SK-N-SH (cell line): Measurements from ENCODE around the gene MOCS2. TPM values are rescaled to one million over a fixed set of nuclear protein-coding genes. Genes with fewer than 3 reads are reported as not detected.

ENCODE experiments used
- CTCF ChIA-PET: fragments of 300-600, 350-600 bp; formaldehyde crosslinking; extraction: SDS; loops from one replicate; lab custom pipeline; 2021; lab: Yijun Ruan, JAX
- POLR2A ChIA-PET: fragments of 350-600 bp; sonication (Branson Sonifier 250); formaldehyde crosslinking; extraction: SDS; loops from one replicate; lab custom pipeline; 2020; ENCODE audit warnings: antibody characterized with exemption, inconsistent platforms; lab: Yijun Ruan, JAX
- DNase-seq: peaks from one replicate; pipeline ENCODE4 v3.0.0; 2012
- H2AFZ ChIP-seq: fragments of 200-600 bp; sonication (generic); 2 replicates; pipeline ENCODE4 v1.8.1; 2016; ENCODE audit warnings: antibody characterized with exemption, mild to moderate bottlenecking, low read depth
- H3F3A ChIP-seq: fragments of 200-600 bp; sonication (generic); replicated peaks from 2 replicates; pipeline ENCODE3; 2016; ENCODE audit warnings: antibody characterized with exemption, mild to moderate bottlenecking; ENCODE audit not compliant: insufficient read depth
- H3K27ac ChIP-seq, 2 experiments: fragments of 200-500 bp in 1 of 2; fragments of 200-600 bp in 1 of 2; sonication (Bioruptor generic) in 1 of 2; sonication (generic), shearing (Covaris generic) in 1 of 2; 2 replicates each; pipeline versions ENCODE4 v1.5.1 to v1.6.1; 2014 to 2016; ENCODE audit warnings: low read depth in 2 of 2, inconsistent platforms in 1 of 2, low read length in 1 of 2, mild to moderate bottlenecking in 1 of 2, mixed read lengths in 1 of 2
- H3K27me3 ChIP-seq: fragments of 200-600 bp; sonication (generic), shearing (Covaris generic); 2 replicates; pipeline ENCODE4 v1.6.1; 2016; ENCODE audit warnings: mixed run types; ENCODE audit not compliant: insufficient read depth
- H3K36me3 ChIP-seq, 2 experiments: fragments of 200-500 bp in 1 of 2; fragments of 200-600 bp in 1 of 2; sonication (Bioruptor generic) in 1 of 2; sonication (generic) in 1 of 2; replicated peaks in 1 of 2; 2 replicates each; pipeline versions ENCODE3 to v1.5.1; 2014 to 2016; ENCODE audit warnings: low read length in 1 of 2, mild to moderate bottlenecking in 1 of 2; ENCODE audit not compliant: insufficient read depth in 2 of 2, control insufficient read depth in 1 of 2
- H3K4me1 ChIP-seq, 2 experiments: fragments of 200-500 bp in 1 of 2; fragments of 200-600 bp in 1 of 2; sonication (Bioruptor generic) in 1 of 2; sonication (generic), shearing (Covaris generic) in 1 of 2; 2 replicates each; pipeline versions ENCODE4 v1.5.1 to v1.6.1; 2014 to 2016; ENCODE audit warnings: low read depth in 1 of 2, low read length in 1 of 2, mixed run types in 1 of 2; ENCODE audit not compliant: insufficient read depth in 2 of 2, control insufficient read depth in 1 of 2
- H3K4me2 ChIP-seq: fragments of 200-600 bp; sonication (generic), shearing (Covaris generic); 2 replicates; pipeline ENCODE4 v1.6.1; 2017; ENCODE audit warnings: mixed run types
- H3K4me3 ChIP-seq, 2 experiments: fragments of 200-500 bp in 1 of 2; fragments of 200-600 bp in 1 of 2; sonication (Bioruptor generic) in 1 of 2; sonication (generic), shearing (Covaris generic) in 1 of 2; 2 replicates each; pipeline versions ENCODE4 v1.5.1 to v1.8.1; 2014 to 2016; ENCODE audit warnings: low read depth in 2 of 2, inconsistent platforms in 1 of 2, low read length in 1 of 2, mild to moderate bottlenecking in 1 of 2, mixed read lengths in 1 of 2, moderate library complexity in 1 of 2
- H3K79me2 ChIP-seq: fragments of 200-600 bp; sonication (generic); 2 replicates; pipeline ENCODE4 v1.8.1; 2017; ENCODE audit warnings: mild to moderate bottlenecking; ENCODE audit not compliant: insufficient read depth
- H3K9ac ChIP-seq: fragments of 200-600 bp; sonication (generic); 2 replicates; pipeline ENCODE4 v1.6.1; 2017; ENCODE audit warnings: mixed run types
- H3K9me2 ChIP-seq: fragments of 200-600 bp; sonication (generic); 2 replicates; pipeline ENCODE4 v1.6.1; 2017; ENCODE audit warnings: mixed run types
- H3K9me3 ChIP-seq: fragments of 200-600 bp; sonication (generic); 2 replicates; pipeline ENCODE4 v1.6.1; 2017; ENCODE audit warnings: mixed run types, mild to moderate bottlenecking, moderate library complexity
- H4K20me1 ChIP-seq: fragments of 200-600 bp; sonication (generic); 2 replicates; pipeline ENCODE4 v1.6.1; 2017; ENCODE audit warnings: mild to moderate bottlenecking, mixed run types; ENCODE audit not compliant: insufficient read depth
- EP300 ChIP-seq, 2 experiments: IDR thresholded peaks; 2 replicates each; pipeline versions ENCODE4 v1.4.0 to v1.6.1; 2012; ENCODE audit warnings: borderline replicate concordance in 1 of 2, low read depth in 1 of 2, low read length in 1 of 2
- FOSL2 ChIP-seq: IDR thresholded peaks from 2 replicates; pipeline ENCODE4 v1.4.0; 2012; ENCODE audit warnings: low read depth, mild to moderate bottlenecking, moderate library complexity, borderline replicate concordance
- FOXJ3 ChIP-seq: sonication (generic); formaldehyde crosslinking; IDR thresholded peaks from 2 replicates; pipeline ENCODE4 v1.5.1; 2020; ENCODE audit warnings: mild to moderate bottlenecking, missing genetic modification reagents
- FOXM1 ChIP-seq: IDR thresholded peaks from 2 replicates; pipeline ENCODE4 v1.4.0; 2012; ENCODE audit warnings: low read depth, mild to moderate bottlenecking
- IRF3 ChIP-seq: fragments of 150-350 bp; IDR thresholded peaks from 2 replicates; pipeline ENCODE4 v1.6.1; 2016; ENCODE audit warnings: mild to moderate bottlenecking, low read depth, low read length
- MXI1 ChIP-seq: IDR thresholded peaks from 2 replicates; pipeline ENCODE4 v1.6.1; 2012; ENCODE audit warnings: mild to moderate bottlenecking, low read depth, low read length, improper control_type of control experiment
- NFIC ChIP-seq: IDR thresholded peaks from 2 replicates; pipeline ENCODE4 v1.4.0; 2012; ENCODE audit warnings: borderline replicate concordance
- NRF1 ChIP-seq: IDR thresholded peaks from 2 replicates; pipeline ENCODE4 v1.6.1; 2012; ENCODE audit warnings: low read depth, mild to moderate bottlenecking, low read length
- PBX3 ChIP-seq: IDR thresholded peaks from 2 replicates; pipeline ENCODE4; 2012
- POLR2AphosphoS5 ChIP-seq: IDR thresholded peaks from 2 replicates; pipeline ENCODE4 v1.6.1; 2012; ENCODE audit warnings: low read depth, low read length
- RAD21 ChIP-seq: IDR thresholded peaks from 2 replicates; pipeline ENCODE4 v1.6.1; 2012; ENCODE audit warnings: mild to moderate bottlenecking, low read length
- RCOR1 ChIP-seq: fragments of 150-350 bp; IDR thresholded peaks from 2 replicates; pipeline ENCODE4 v1.6.1; 2017; ENCODE audit warnings: antibody characterized with exemption, low read length
- RFX5 ChIP-seq: IDR thresholded peaks from 2 replicates; pipeline ENCODE4 v1.6.1; 2012; ENCODE audit warnings: mild to moderate bottlenecking, improper control_type of control experiment, low read length
- RXRA ChIP-seq: IDR thresholded peaks from 2 replicates; pipeline ENCODE4 v1.4.0; 2012; ENCODE audit warnings: low read depth, mild to moderate bottlenecking, borderline replicate concordance
- SMC3 ChIP-seq: IDR thresholded peaks from 2 replicates; pipeline ENCODE4 v1.6.1; 2012; ENCODE audit warnings: low read depth, low read length, improper control_type of control experiment
- TAF1 ChIP-seq: IDR thresholded peaks from 2 replicates; pipeline ENCODE4 v1.6.1; 2012; ENCODE audit warnings: low read depth, mild to moderate bottlenecking, low read length, moderate library complexity, borderline replicate concordance
- TCF12 ChIP-seq: IDR thresholded peaks from 2 replicates; pipeline ENCODE4 v1.4.0; 2012
- USF1 ChIP-seq: IDR thresholded peaks from 2 replicates; pipeline ENCODE4 v1.4.0; 2012; ENCODE audit warnings: low read depth, borderline replicate concordance
- YY1 ChIP-seq: IDR thresholded peaks from 2 replicates; pipeline ENCODE4 v1.4.0; 2012; ENCODE audit warnings: low read depth, mild to moderate bottlenecking
- ZBTB33 ChIP-seq: IDR thresholded peaks from 2 replicates; pipeline ENCODE4 v1.4.0; 2012; ENCODE audit warnings: low read depth, borderline replicate concordance
- WGBS: methylation state at CpG from one replicate; pipeline ENCODE4 v1.1.6; 2017; ENCODE audit warnings: low lambda C conversion rate; 5-methylcytosine and 5-hydroxymethylcytosine counted together
- polyA plus RNA-seq, 3 experiments: library from polyadenylated mRNA; depleted of rRNA; stranded (reverse); fragments of >200 nt; gene quantifications; 2 replicates each; pipeline ENCODE4 v1.2.3, GENCODE V29; 2012
- TF ChIP-seq, protein P1 (sequence below): fragments of 200-600 bp; sonication (generic); IDR thresholded peaks from 2 replicates; pipeline ENCODE4 v1.6.1; 2017; ENCODE audit warnings: antibody characterized with exemption, mild to moderate bottlenecking, moderate library complexity

The MOCS2 gene
- polyA plus RNA-seq, 1 of the 3 experiments (the other 2 are of a cell fraction) = 26.4 TPM

GRCh38 chr5:53055365-53055764 is 54.2 kb downstream of the MOCS2 start (continued):
- TF ChIP-seq TAF1 (no peak), FOSL2 (no peak), RFX5 (no peak), RXRA (no peak), SMC3 (no peak), POLR2AphosphoS5 (no peak), NRF1 (no peak), ZBTB33 (no peak), FOXJ3 (no peak), MXI1 (no peak), RAD21 (no peak), TCF12 (no peak), RCOR1 (no peak), NFIC (no peak)

- Histone ChIP-seq H3K9me2 (no peaks in the 10 kb centered on the region), H3K4me2 (no peak overlapping the region), H3F3A (peaks cover 53% of the 10 kb centered on the region), H3K36me3 (peaks cover 56 to 100% of the 10 kb centered on the region in 2 experiments), H3K4me1 (no peaks in the 10 kb centered on the region), H2AFZ (no peak overlapping the region), H3K27ac (peak overlapping the region in 1 of 2 experiments; percentile 18; a peak in 1 of 4 replicates), H3K9ac (no peak overlapping the region), H3K79me2 (peaks cover 6% of the 10 kb centered on the region; the same call in 1 of the 2 replicates), H4K20me1 (no peaks in the 10 kb centered on the region), H3K9me3 (no peaks in the 10 kb centered on the region), H3K4me3 (no peak overlapping the region), H3K27me3 (no peaks in the 10 kb centered on the region)
- DNase-seq = no peak
- TF ChIP-seq POLR2AphosphoS5 = no peak
- no peak for TF ChIP-seq RXRA
- TF ChIP-seq EP300 (IDR thresholded peaks at IDR 0.05; ENCODE audit: borderline replicate concordance in 1 of 2, low read depth in 1 of 2, low read length in 1 of 2) = no peak
- TF ChIP-seq PBX3 = no peak
- TF ChIP-seq, protein P1, sequence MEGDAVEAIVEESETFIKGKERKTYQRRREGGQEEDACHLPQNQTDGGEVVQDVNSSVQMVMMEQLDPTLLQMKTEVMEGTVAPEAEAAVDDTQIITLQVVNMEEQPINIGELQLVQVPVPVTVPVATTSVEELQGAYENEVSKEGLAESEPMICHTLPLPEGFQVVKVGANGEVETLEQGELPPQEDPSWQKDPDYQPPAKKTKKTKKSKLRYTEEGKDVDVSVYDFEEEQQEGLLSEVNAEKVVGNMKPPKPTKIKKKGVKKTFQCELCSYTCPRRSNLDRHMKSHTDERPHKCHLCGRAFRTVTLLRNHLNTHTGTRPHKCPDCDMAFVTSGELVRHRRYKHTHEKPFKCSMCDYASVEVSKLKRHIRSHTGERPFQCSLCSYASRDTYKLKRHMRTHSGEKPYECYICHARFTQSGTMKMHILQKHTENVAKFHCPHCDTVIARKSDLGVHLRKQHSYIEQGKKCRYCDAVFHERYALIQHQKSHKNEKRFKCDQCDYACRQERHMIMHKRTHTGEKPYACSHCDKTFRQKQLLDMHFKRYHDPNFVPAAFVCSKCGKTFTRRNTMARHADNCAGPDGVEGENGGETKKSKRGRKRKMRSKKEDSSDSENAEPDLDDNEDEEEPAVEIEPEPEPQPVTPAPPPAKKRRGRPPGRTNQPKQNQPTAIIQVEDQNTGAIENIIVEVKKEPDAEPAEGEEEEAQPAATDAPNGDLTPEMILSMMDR = no peak
- TF ChIP-seq USF1 = no peak
- TF ChIP-seq IRF3 = no peak
- TF ChIP-seq YY1 = no peak
- TF ChIP-seq FOXM1 = no peak
- ChIA-PET POLR2A (no interaction called here), CTCF (no interaction called here)
- WGBS = 96% methylated on average over 4 of the region's 4 CpGs
These were observed 56.2 kb downstream of the MOCS2 start for GRCh38 chr5:53053364-53053763.
